Calu3 (cell line): ENCODE data around the gene SEPTIN1. TPM values are rescaled to one million over a fixed set of nuclear protein-coding genes. Genes with fewer than 3 reads are reported as not detected.

Experiments used
- BruUV-seq: library from RNA; stranded (reverse); fragments of 400-500 nt; replicated peaks from 2 replicates; lab custom pipeline; 2021; lab: Mats Ljungman, UMichigan
- CTCF ChIA-PET: fragments of 300-600 bp; sonication (Branson Sonifier 250); formaldehyde crosslinking; loops from one replicate; lab custom pipeline; 2022; ENCODE audit warnings: antibody characterized with exemption; lab: Charles Lee
- DNase-seq: peaks from one replicate; pipeline ENCODE4 v3.0.0; 2022
- H3K27ac Mint-ChIP-seq: one replicate; pipeline ENCODE4 v1.8.0; 2022; ENCODE audit warnings: mixed read lengths; ENCODE audit not compliant: unreplicated experiment
- H3K27me3 Mint-ChIP-seq: one replicate; pipeline ENCODE4 v1.8.0; 2022; ENCODE audit warnings: mixed read lengths; ENCODE audit not compliant: unreplicated experiment
- H3K36me3 Mint-ChIP-seq: one replicate; pipeline ENCODE4 v1.8.0; 2022; ENCODE audit warnings: mild to moderate bottlenecking, moderate library complexity, mixed read lengths; ENCODE audit not compliant: insufficient read depth, unreplicated experiment
- H3K4me1 Mint-ChIP-seq: one replicate; pipeline ENCODE4 v1.8.0; 2022; ENCODE audit warnings: mild to moderate bottlenecking, low read depth, mixed read lengths; ENCODE audit not compliant: unreplicated experiment
- H3K4me3 Mint-ChIP-seq: one replicate; pipeline ENCODE4 v1.8.0; 2022; ENCODE audit warnings: mild to moderate bottlenecking, low read depth, moderate library complexity, mixed read lengths; ENCODE audit not compliant: unreplicated experiment
- H3K9me3 Mint-ChIP-seq: one replicate; pipeline ENCODE4 v1.8.0; 2022; ENCODE audit warnings: low read depth, mixed read lengths; ENCODE audit not compliant: unreplicated experiment
- intact Hi-C: fragments of 100-400 bp; cut with micrococcal nuclease; formaldehyde crosslinking; loops from one replicate; pipeline ENCODE4 v1.10.0; 2022; ENCODE audit not compliant: unreplicated experiment
- total RNA-seq: library from RNA; stranded (reverse); gene quantifications from 2 replicates; pipeline ENCODE4 v1.2.3, GENCODE V29; 2022
- TF ChIP-seq, protein P1 (sequence below): fragments of 200-600 bp; IDR thresholded peaks from one replicate; pipeline ENCODE4 v1.8.0; 2022; ENCODE audit warnings: antibody characterized with exemption; ENCODE audit not compliant: unreplicated experiment

SEPTIN1 gene
- total RNA-seq, 1 experiment from 2014 or later = 1.5 TPM

GRCh38 chr16:30372038-30372712, 10.2 kb downstream of the SEPTIN1 start:
- no peak for DNase-seq
- CTCF ChIA-PET = interaction anchor here (0.5 to 2.2 kb wide), 3 partner anchors 37 to 237 kb away, joined by 3 to 21 read pairs (median 5); no protein-coding TSS in a partner anchor
- Mint-ChIP-seq H3K27ac (peak overlapping the region; percentile 99), H3K4me3 (peak overlapping the region; percentile 86), H3K27me3 (peaks cover 14% of the 10 kb centered on the region), H3K4me1 (peaks cover 40% of the 10 kb centered on the region), H3K36me3 (peaks cover 48% of the 10 kb centered on the region), H3K9me3 (no peaks in the 10 kb centered on the region)
- TF ChIP-seq, protein P1, sequence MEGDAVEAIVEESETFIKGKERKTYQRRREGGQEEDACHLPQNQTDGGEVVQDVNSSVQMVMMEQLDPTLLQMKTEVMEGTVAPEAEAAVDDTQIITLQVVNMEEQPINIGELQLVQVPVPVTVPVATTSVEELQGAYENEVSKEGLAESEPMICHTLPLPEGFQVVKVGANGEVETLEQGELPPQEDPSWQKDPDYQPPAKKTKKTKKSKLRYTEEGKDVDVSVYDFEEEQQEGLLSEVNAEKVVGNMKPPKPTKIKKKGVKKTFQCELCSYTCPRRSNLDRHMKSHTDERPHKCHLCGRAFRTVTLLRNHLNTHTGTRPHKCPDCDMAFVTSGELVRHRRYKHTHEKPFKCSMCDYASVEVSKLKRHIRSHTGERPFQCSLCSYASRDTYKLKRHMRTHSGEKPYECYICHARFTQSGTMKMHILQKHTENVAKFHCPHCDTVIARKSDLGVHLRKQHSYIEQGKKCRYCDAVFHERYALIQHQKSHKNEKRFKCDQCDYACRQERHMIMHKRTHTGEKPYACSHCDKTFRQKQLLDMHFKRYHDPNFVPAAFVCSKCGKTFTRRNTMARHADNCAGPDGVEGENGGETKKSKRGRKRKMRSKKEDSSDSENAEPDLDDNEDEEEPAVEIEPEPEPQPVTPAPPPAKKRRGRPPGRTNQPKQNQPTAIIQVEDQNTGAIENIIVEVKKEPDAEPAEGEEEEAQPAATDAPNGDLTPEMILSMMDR = no peak
- intact Hi-C loops = no loop called here
- no TSS peak for BruUV-seq

GRCh38 chr16:30371248-30371816, 11.0 kb downstream of the SEPTIN1 start:
- peak overlapping the region; percentile 99 for H3K27ac Mint-ChIP-seq
- H3K27me3 Mint-ChIP-seq = peaks cover 14% of the 10 kb centered on the region
- H3K9me3 Mint-ChIP-seq = no peaks in the 10 kb centered on the region
- TF ChIP-seq, protein P1 = no peak
- TSS peak; percentile 96 for BruUV-seq
- intact Hi-C loops = loop anchor here (2.0 kb wide), 1 partner anchor 17 kb away; the partner anchor contains the start of gene CD2BP2
- DNase-seq = no peak
- H3K36me3 Mint-ChIP-seq = peaks cover 48% of the 10 kb centered on the region
- H3K4me1 Mint-ChIP-seq = peaks cover 44% of the 10 kb centered on the region
- peak overlapping the region; percentile 86 for H3K4me3 Mint-ChIP-seq
- CTCF ChIA-PET = interaction anchor here (0.5 to 2.2 kb wide), 13 partner anchors 12 to 306 kb away, joined by 3 to 21 read pairs (median 4); partner anchors contain the start of genes ALDOA, CD2BP2, DCTPP1 and ZNF48

- peak; percentile 99 for DNase-seq
- Mint-ChIP-seq H3K27me3 (peaks cover 14% of the 10 kb centered on the region), H3K9me3 (no peaks in the 10 kb centered on the region), H3K27ac (peak within 1 kb of the TSS; percentile 99), H3K4me1 (peaks cover 44% of the 10 kb centered on the region), H3K4me3 (peak within 1 kb of the TSS; percentile 86), H3K36me3 (peaks cover 48% of the 10 kb centered on the region)
- TF ChIP-seq, protein P1 = no peak
- CTCF ChIA-PET = interaction anchor here (0.7 to 2.2 kb wide), 17 partner anchors 8 to 305 kb away, joined by 3 to 21 read pairs (median 4); partner anchors contain the start of genes ALDOA, CD2BP2, DCTPP1 and ZNF48
- no TSS peak for BruUV-seq
- intact Hi-C loops = loop anchor here (2.0 kb wide), 1 partner anchor 16 kb away; the partner anchor contains the start of gene CD2BP2
Observed at GRCh38 chr16:30370456-30371247, 11.7 kb downstream of the SEPTIN1 start, which contains the start of gene TBC1D10B. Gene TBC1D10B (minus strand): TSS chr16:30370494. CDS start chr16:30370183, 311 bp downstream.
